Fibroblast of pulmonary artery (primary cell): Measurements from ENCODE around the gene H1-8.

Experiments used
- DNase-seq: peaks from one replicate; pipeline ENCODE4 v3.0.0-alpha.2; 2010; ENCODE audit warnings: low read depth
- H3K4me3 ChIP-seq: replicated peaks from 2 replicates; pipeline ENCODE4 v1.5.1; 2011; ENCODE audit warnings: low read depth, mild to moderate bottlenecking, control low read depth, low read length, moderate library complexity
- TF ChIP-seq, protein P1 (sequence below): IDR thresholded peaks from 2 replicates; pipeline ENCODE4 v1.5.1; 2011; ENCODE audit warnings: mild to moderate bottlenecking, control low read depth, low read length, inconsistent platforms; ENCODE audit errors: missing control alignments

Gene H1-8

DNA sequence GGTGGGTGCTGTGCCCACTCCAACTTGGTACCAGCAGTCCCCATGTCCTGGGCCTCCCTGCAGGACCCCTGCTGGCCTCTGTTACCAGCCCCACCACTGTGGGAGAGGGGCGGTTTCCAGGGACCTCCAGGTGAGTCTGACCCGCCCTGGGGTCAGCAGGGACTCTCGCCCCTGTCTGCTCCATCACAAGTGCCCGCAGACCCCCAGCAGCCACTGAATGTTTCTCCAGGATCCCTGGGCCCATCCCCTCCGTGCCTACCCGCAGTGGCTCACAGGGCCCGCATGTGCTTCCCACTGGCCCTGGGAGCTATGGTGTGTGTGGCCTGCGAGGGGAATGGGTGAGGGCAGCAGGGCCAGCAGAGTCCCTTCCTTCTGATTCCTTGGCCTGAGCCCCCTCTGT, 24.4 kb upstream of the H1-8 start:
- DNase-seq, result no peak
- TF ChIP-seq, protein P1, sequence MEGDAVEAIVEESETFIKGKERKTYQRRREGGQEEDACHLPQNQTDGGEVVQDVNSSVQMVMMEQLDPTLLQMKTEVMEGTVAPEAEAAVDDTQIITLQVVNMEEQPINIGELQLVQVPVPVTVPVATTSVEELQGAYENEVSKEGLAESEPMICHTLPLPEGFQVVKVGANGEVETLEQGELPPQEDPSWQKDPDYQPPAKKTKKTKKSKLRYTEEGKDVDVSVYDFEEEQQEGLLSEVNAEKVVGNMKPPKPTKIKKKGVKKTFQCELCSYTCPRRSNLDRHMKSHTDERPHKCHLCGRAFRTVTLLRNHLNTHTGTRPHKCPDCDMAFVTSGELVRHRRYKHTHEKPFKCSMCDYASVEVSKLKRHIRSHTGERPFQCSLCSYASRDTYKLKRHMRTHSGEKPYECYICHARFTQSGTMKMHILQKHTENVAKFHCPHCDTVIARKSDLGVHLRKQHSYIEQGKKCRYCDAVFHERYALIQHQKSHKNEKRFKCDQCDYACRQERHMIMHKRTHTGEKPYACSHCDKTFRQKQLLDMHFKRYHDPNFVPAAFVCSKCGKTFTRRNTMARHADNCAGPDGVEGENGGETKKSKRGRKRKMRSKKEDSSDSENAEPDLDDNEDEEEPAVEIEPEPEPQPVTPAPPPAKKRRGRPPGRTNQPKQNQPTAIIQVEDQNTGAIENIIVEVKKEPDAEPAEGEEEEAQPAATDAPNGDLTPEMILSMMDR, result no peak
- H3K4me3 ChIP-seq, result no peak overlapping the region

DNA sequence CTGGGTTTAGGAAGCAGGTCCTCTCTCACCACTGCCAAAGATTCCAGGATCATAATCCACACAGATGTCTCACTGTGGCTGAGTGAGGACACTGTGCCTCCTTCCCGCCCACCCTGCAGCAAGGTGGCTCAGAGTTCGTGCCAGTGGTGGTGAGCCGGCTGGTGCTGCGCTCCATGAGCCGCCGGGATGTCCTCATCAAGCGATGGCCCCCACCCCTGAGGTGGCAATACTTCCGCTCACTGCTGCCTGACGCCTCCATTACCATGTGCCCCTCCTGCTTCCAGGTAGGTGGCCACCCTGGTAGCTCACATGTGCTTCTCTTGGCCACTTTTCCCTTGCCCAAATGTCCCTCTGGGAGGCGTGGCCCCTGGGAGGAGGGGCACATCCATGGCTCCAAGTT, 23.5 kb upstream of the H1-8 start:
- no peak for DNase-seq
- TF ChIP-seq, protein P1, result no peak
- H3K4me3 ChIP-seq, result no peak overlapping the region

DNA sequence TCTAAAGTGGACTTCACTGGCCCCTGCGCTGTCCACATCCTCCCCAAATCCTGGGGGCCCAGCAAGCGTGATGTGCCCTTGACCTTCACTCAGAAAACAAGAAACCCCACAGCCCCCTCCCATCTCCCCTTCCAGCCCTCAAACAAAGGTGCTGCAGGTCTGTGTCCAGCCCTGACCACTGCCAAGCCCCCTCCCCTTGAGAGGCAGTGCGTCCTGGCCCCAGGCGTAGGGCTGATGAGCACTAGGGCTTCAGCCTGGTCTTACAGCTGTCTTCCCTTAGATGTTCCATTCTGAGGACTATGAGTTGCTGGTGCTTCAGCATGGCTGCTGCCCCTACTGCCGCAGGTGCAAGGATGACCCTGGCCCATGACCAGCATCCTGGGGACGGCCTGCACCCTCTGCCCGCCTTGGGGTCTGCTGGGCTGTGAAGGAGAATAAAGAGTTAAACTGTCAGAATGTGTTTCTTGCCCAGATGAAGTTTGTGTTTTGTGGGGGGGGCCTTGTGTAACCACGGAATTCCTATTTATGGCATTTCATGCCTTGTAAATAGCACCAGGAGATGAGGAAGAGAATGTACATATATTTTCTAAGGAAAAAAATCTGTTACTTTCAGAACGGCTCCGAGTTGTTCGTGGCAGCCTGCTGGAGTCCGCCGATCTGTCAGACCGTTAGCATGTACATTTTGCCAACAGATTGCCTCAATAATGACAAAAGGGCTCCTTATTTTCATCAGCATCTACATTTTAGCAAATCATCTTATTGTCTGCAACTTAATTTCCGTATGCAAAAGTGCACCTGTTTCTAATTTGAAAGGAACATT, 22.9 kb upstream of the H1-8 start:
- TF ChIP-seq, protein P1, result no peak
- DNase-seq, result no peak
- no peak overlapping the region for H3K4me3 ChIP-seq

DNA sequence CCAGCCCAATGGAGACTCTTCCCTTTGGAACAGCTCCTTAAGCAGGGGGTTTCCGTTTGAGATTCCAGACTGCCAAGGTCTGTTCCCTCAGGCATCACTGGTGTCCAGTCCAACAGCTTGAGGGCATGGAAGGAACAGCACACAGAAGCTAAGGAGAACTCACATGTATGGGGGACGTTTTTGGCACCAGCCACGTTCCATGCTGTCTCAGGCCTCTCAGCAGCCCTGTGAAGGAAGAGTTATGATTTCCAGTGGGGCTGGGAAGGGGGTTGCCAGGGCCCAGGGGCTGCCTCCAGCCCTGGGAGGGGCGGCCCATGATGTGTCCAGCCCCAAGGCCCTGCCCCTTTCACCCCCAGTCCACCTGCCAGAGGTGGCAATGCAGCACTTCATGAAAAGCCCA, 22.0 kb upstream of the H1-8 start:
- TF ChIP-seq, protein P1, result no peak
- DNase-seq, result no peak
- H3K4me3 ChIP-seq, result no peak overlapping the region

DNA sequence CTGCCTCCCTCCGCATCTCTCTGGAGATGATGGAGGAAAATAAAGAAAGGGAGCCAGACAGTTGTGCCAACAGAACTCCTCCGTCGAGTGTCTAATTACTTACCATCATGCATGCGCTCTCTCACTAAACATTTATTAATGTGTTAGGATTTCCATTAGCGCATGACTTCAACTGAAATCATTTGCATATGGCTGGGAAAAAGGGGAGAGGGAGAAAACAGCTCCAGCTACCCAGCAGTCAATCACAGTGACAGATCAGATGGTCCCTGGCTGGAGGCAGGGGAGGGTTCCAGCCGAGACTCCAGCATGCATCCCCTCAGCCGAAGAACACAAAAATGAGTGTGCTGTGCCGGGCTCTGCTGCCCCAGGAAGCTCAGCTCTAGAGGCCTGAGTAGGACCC, 21.4 kb upstream of the H1-8 start:
- TF ChIP-seq, protein P1, result no peak
- H3K4me3 ChIP-seq, result no peak overlapping the region
- no peak for DNase-seq

DNA sequence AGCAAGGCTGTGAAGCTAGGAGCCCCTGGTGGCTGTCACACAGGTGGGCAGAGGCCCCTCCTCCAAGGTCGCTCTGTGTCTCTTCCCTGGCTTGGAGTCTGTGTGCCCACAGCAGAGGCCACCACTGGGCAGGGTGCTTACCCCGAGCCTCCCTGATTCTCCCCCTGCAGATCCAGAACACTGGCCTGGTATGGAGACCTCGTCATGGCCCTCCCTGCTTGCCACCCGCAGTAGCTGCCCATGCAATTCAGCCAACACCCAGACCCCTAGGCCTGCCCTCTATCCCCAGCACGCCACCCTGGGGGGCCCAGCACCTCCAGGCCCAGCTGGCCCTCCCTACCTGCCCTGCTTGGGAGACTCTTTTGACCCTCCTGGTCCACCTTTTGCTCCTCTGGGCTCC, 20.0 kb upstream of the H1-8 start:
- TF ChIP-seq, protein P1, result no peak
- no peak for DNase-seq
- H3K4me3 ChIP-seq, result no peak overlapping the region

DNA sequence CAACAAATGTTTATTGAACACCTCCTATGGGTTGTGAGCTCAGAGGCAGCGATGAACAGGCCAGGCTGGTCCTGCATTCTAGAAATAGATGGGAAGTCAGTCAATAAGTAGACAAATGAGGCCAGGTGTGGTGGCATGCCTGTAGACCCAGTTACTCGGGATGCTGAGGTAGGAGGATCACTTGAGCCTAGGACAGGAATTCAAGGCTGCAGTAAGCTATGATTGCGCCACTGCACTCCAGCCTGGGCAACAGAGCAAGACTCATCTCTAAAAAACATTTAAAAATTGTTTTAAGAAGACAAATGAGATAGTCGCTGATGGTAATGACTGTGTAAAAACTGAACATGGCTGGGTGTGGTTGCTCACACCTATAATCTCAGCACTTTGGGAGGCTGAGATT, 18.9 kb upstream of the H1-8 start:
- no peak for DNase-seq
- TF ChIP-seq, protein P1, result no peak

More for the DNA sequence above, 18.9 kb upstream of the H1-8 start:
- H3K4me3 ChIP-seq, result no peak overlapping the region
